ENCODE measurements around the gene SPCS3.

The SPCS3 gene

GRCh38 chr4:176350671-176351070 lies 30.9 kb downstream of the SPCS3 start:
- no peak for DNase-seq

- DNase-seq, result no peak
Observed at GRCh38 chr4:176354884-176355283, 35.1 kb downstream of the SPCS3 start.

GRCh38 chr4:176357359-176358082 lies 37.8 kb downstream of the SPCS3 start:
- no peak for DNase-seq

GRCh38 chr4:176358083-176358469 lies 38.3 kb downstream of the SPCS3 start:
- DNase-seq, result no peak

- peak; percentile 73 for DNase-seq
Observed at GRCh38 chr4:176359590-176359989, 39.8 kb downstream of the SPCS3 start.

GRCh38 chr4:176360446-176360845 lies 40.7 kb downstream of the SPCS3 start:
- DNase-seq, result peak; percentile 20

- no peak for DNase-seq
Observed at GRCh38 chr4:176363072-176363471, 43.3 kb downstream of the SPCS3 start.

- DNase-seq, result no peak
Observed at GRCh38 chr4:176367771-176368465, 48.2 kb downstream of the SPCS3 start.

- peak; percentile 26 for DNase-seq
Observed at GRCh38 chr4:176376032-176376614, 56.4 kb downstream of the SPCS3 start.

- DNase-seq, result peak; percentile 19
Observed at GRCh38 chr4:176377780-176378179, 58.0 kb downstream of the SPCS3 start.

- no peak for DNase-seq
Observed at GRCh38 chr4:176380352-176381157, 60.8 kb downstream of the SPCS3 start.

All from EL (cell line).